Measurements from ENCODE around the gene CD3D. TPM values are rescaled to one million over a fixed set of nuclear protein-coding genes. Genes with fewer than 3 reads are reported as not detected.

Gene CD3D
- total and polyA plus RNA-seq, 7 donors = 0.12 to 0.81 (median 0.32) TPM; not detected in 1

- Histone ChIP-seq H3K36me3 (ENCODE audit: insufficient read depth in 1 of 2, low read depth in 1 of 2) (no peaks in the 10 kb centered on the region), H3K27me3 (ENCODE audit: insufficient read depth in 3 of 3, low read length in 2 of 3) (no peaks in the 10 kb centered on the region), H3K9me3 (no peaks in the 10 kb centered on the region), H3K4me3 (no peak overlapping the region), H3K27ac (no peak overlapping the region), H3K4me1 (peaks cover 27% of the 10 kb centered on the region)
- no peak for TF ChIP-seq CTCF (IDR thresholded peaks at IDR 0.05)
- DNase-seq = no peak
- WGBS, 3 donors = 48 to 60% (median 48%) methylated on average over 3 of the region's 3 CpGs
- intact Hi-C loops (cut with DNase I) = loop anchor here in 1 of 2 donors (10.0 kb wide), 1 partner anchor 213 kb away; no protein-coding TSS in a partner anchor
- ATAC-seq = no peak
Observed at GRCh38 chr11:118358071-118358470, 15.6 kb upstream of the CD3D start.

GRCh38 chr11:118353084-118353710 lies 10.7 kb upstream of the CD3D start:
- Histone ChIP-seq H3K27ac (no peak overlapping the region), H3K4me1 (no peaks in the 10 kb centered on the region), H3K27me3 (ENCODE audit: insufficient read depth in 3 of 3, low read length in 2 of 3) (no peaks in the 10 kb centered on the region), H3K36me3 (ENCODE audit: insufficient read depth in 1 of 2, low read depth in 1 of 2) (no peaks in the 10 kb centered on the region), H3K9me3 (no peaks in the 10 kb centered on the region), H3K4me3 (no peak overlapping the region)
- peak; percentile 49 for TF ChIP-seq CTCF (IDR thresholded peaks at IDR 0.05)
- DNase-seq (no peak), ATAC-seq (no peak)
- 9 to 14% (median 10%) methylated on average over 6 of the region's 6 CpGs for WGBS, 3 donors
- intact Hi-C loops (cut with DNase I) = loop anchor here (2.0 to 10.0 kb wide), 3 partner anchors 154 to 208 kb away; no protein-coding TSS in a partner anchor

- intact Hi-C loops (cut with DNase I) = loop anchor here in 1 of 2 donors (10.0 kb wide), 1 partner anchor 55 kb away; no protein-coding TSS in a partner anchor
- 70 to 75% (median 70%) methylated on average over 6 of the region's 6 CpGs for WGBS, 3 donors
- Histone ChIP-seq H3K27me3 (ENCODE audit: insufficient read depth in 3 of 3, low read length in 2 of 3) (peaks cover 0 to 2% (median 2%) of the 10 kb centered on the region in 3 donors), H3K9me3 (no peaks in the 10 kb centered on the region), H3K27ac (no peak overlapping the region), H3K36me3 (ENCODE audit: insufficient read depth in 1 of 2, low read depth in 1 of 2) (no peaks in the 10 kb centered on the region), H3K4me1 (no peaks in the 10 kb centered on the region), H3K4me3 (no peak overlapping the region)
- DNase-seq (no peak), ATAC-seq (no peak)
- TF ChIP-seq CTCF (IDR thresholded peaks at IDR 0.05) = no peak
Observed at GRCh38 chr11:118349475-118349874, 7.0 kb upstream of the CD3D start.

GRCh38 chr11:118343981-118344515 lies 1.5 kb upstream of the CD3D start, which contains the start of gene CD3G:
TSS of gene CD3G (plus strand) at chr11:118344344. CDS start at chr11:118344424, 80 bp downstream.
- DNase-seq (no peak), ATAC-seq (no peak)
- no peak for TF ChIP-seq CTCF (IDR thresholded peaks at IDR 0.05)
- Histone ChIP-seq H3K4me3 (no peak within 1 kb of the TSS), H3K36me3 (ENCODE audit: insufficient read depth in 1 of 2, low read depth in 1 of 2) (no peaks in the 10 kb centered on the region), H3K27me3 (ENCODE audit: insufficient read depth in 3 of 3, low read length in 2 of 3) (peaks cover 0 to 2% (median 2%) of the 10 kb centered on the region in 3 donors), H3K4me1 (no peaks in the 10 kb centered on the region), H3K9me3 (no peaks in the 10 kb centered on the region), H3K27ac (no peak within 1 kb of the TSS)
- intact Hi-C loops (cut with DNase I) = loop anchor here in 1 of 2 donors (10.0 kb wide), 1 partner anchor 49 kb away; no protein-coding TSS in a partner anchor
- 68 to 74% (median 71%) methylated on average over 6 of the region's 6 CpGs for WGBS, 3 donors

All from psoas muscle (tissue), 8 donors.